Measurements from ENCODE around the gene AGFG1. TPM values are rescaled to one million over a fixed set of nuclear protein-coding genes. Genes with fewer than 3 reads are reported as not detected.

AGFG1 gene
- total RNA-seq, 1 donor from 2014 or later = 125 TPM

GRCh38 chr2:227509076-227509475, 37.1 kb downstream of the AGFG1 start:
- TF ChIP-seq CTCF (IDR thresholded peaks at IDR 0.05) = no peak
- H3K4me1 Mint-ChIP-seq = peaks cover 89% of the 10 kb centered on the region
- no peak for ATAC-seq (ENCODE audit: low read depth)

GRCh38 chr2:227509824-227510619, 38.1 kb downstream of the AGFG1 start:
- DNase-seq (no peak), ATAC-seq (ENCODE audit: low read depth) (no peak)
- H3K27ac Mint-ChIP-seq = peak overlapping the region; percentile 46
- no peak overlapping the region for H3K4me3 Mint-ChIP-seq
- H3K36me3 Mint-ChIP-seq (ENCODE audit: low read depth) = peaks cover 15% of the 10 kb centered on the region
- H3K27me3 Mint-ChIP-seq = no peaks in the 10 kb centered on the region
- no peak for TF ChIP-seq CTCF (IDR thresholded peaks at IDR 0.05)
- no peaks in the 10 kb centered on the region for H3K9me3 Mint-ChIP-seq
- H3K4me1 Mint-ChIP-seq = peaks cover 85% of the 10 kb centered on the region
- intact Hi-C loops (cut with micrococcal nuclease) = loop anchor here (1.0 to 5.0 kb wide), 2 partner anchors 9 to 38 kb away; partner anchors contain the start of gene AGFG1
- ChIA-PET CTCF (no interaction called here), POLR2A (no interaction called here)

More at GRCh38 chr2:227509076-227509475, 37.1 kb downstream of the AGFG1 start:
- DNase-seq = no peak
- Mint-ChIP-seq H3K36me3 (ENCODE audit: low read depth) (peaks cover 16% of the 10 kb centered on the region), H3K4me3 (no peak overlapping the region), H3K27ac (no peak overlapping the region), H3K9me3 (no peaks in the 10 kb centered on the region), H3K27me3 (no peaks in the 10 kb centered on the region)
- CTCF ChIA-PET = no interaction called here
- POLR2A ChIA-PET = no interaction called here
- intact Hi-C loops (cut with micrococcal nuclease) = no loop called here

GRCh38 chr2:227510620-227510958, 38.6 kb downstream of the AGFG1 start:
- Mint-ChIP-seq H3K4me1 (peaks cover 85% of the 10 kb centered on the region), H3K27me3 (no peaks in the 10 kb centered on the region), H3K4me3 (no peak overlapping the region), H3K36me3 (ENCODE audit: low read depth) (peaks cover 17% of the 10 kb centered on the region), H3K9me3 (no peaks in the 10 kb centered on the region), H3K27ac (no peak overlapping the region)
- ATAC-seq (ENCODE audit: low read depth) (no peak), DNase-seq (no peak)
- intact Hi-C loops (cut with micrococcal nuclease) = loop anchor here (1.0 to 5.0 kb wide), 2 partner anchors 9 to 38 kb away; partner anchors contain the start of gene AGFG1
- ChIA-PET CTCF (no interaction called here), POLR2A (no interaction called here)
- no peak for TF ChIP-seq CTCF (IDR thresholded peaks at IDR 0.05)

GRCh38 chr2:227511239-227511930, 39.4 kb downstream of the AGFG1 start:
- POLR2A ChIA-PET = no interaction called here
- no peak overlapping the region for H3K27ac Mint-ChIP-seq

More at GRCh38 chr2:227511239-227511930, 39.4 kb downstream of the AGFG1 start:
- intact Hi-C loops (cut with micrococcal nuclease) = loop anchor here (5.0 kb wide), 1 partner anchor 39 kb away; the partner anchor contains the start of gene AGFG1
- peaks cover 17% of the 10 kb centered on the region for H3K36me3 Mint-ChIP-seq (ENCODE audit: low read depth)
- no peak for TF ChIP-seq CTCF (IDR thresholded peaks at IDR 0.05)
- CTCF ChIA-PET = no interaction called here
- DNase-seq (no peak), ATAC-seq (ENCODE audit: low read depth) (no peak)
- H3K9me3 Mint-ChIP-seq = no peaks in the 10 kb centered on the region
- H3K4me1 Mint-ChIP-seq = peaks cover 85% of the 10 kb centered on the region
- H3K27me3 Mint-ChIP-seq = no peaks in the 10 kb centered on the region
- no peak overlapping the region for H3K4me3 Mint-ChIP-seq
